Stomach (tissue), 4 donors: Measurements from ENCODE around the gene DRD4.

Experiments
- POLR2AphosphoS5 ChIP-seq, 3 donors: sonication (generic); formaldehyde crosslinking; IDR thresholded peaks; one replicate each; pipeline ENCODE4 v1.6.1; 2016; ENCODE audit warnings: antibody characterized with exemption in 3 of 3
- TF ChIP-seq, protein P1 (sequence below), 7 experiments: fragments of 450-650 bp in 4 of 7; fragments of 200-600 bp in 3 of 7; sonication (generic) in 3 of 7; IDR thresholded peaks; one replicate each; pipeline ENCODE4 v1.5.1; 2016 to 2019; ENCODE audit warnings: antibody characterized with exemption in 7 of 7, control low read depth in 2 of 7, mild to moderate bottlenecking in 1 of 7

DNA sequence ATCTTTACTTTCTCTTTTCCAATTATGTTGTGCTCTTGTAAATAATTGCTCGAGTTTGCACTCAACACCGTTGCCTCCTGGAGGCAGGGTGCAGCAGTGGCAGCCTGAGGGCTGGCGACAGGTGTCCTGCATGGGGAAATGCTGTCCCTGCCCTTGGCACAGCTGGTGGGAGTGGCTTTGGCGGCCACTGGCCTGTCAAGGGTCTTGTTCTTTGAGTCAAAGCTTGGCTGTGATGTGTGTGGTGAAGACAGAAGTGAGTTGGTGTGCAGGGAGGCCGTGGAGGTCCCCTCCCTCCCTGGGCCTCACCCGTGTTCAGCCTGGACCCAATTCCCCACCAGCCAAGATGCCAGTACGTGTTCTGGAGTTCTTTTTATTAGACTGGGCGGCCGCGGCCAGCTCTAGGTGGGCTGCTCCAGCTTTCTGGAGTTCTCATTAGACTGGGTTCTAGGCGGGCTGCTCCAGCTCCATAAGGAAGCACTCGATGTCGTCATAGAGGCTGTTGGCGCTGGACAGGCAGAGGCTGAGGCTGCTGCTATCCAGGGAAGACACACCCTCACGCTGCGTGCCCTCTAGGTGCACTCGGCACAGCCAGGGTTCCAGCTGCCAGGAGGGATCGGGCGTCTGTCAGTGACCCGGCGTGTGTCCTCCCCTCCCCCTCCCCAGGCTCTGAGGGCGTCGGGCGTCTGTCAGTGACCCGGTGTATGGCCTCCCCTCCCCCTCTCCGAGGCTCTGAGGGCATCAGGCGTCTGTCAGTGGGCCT lies 24.7 kb upstream of the DRD4 start:
- TF ChIP-seq, protein P1, sequence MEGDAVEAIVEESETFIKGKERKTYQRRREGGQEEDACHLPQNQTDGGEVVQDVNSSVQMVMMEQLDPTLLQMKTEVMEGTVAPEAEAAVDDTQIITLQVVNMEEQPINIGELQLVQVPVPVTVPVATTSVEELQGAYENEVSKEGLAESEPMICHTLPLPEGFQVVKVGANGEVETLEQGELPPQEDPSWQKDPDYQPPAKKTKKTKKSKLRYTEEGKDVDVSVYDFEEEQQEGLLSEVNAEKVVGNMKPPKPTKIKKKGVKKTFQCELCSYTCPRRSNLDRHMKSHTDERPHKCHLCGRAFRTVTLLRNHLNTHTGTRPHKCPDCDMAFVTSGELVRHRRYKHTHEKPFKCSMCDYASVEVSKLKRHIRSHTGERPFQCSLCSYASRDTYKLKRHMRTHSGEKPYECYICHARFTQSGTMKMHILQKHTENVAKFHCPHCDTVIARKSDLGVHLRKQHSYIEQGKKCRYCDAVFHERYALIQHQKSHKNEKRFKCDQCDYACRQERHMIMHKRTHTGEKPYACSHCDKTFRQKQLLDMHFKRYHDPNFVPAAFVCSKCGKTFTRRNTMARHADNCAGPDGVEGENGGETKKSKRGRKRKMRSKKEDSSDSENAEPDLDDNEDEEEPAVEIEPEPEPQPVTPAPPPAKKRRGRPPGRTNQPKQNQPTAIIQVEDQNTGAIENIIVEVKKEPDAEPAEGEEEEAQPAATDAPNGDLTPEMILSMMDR (IDR thresholded peaks at IDR 0.05), result peak in 4 of 7 experiments; percentile 16 to 74 (median 53)
- no peak for TF ChIP-seq POLR2AphosphoS5 (IDR thresholded peaks at IDR 0.05)
